A549 (cell line): Measurements from ENCODE around the gene CXCR5.

Source experiments
- CBX2 ChIP-seq: fragments of 200-600 bp; sonication (generic); IDR thresholded peaks from 2 replicates; pipeline ENCODE4 v1.6.1; 2016; ENCODE audit warnings: low read depth, mild to moderate bottlenecking, borderline replicate concordance
- EHF ChIP-seq: fragments of 250-450 bp; sonication (Bioruptor Pico); IDR thresholded peaks from 2 replicates; pipeline ENCODE4 v1.5.0; 2020; ENCODE audit warnings: mild to moderate bottlenecking
- EP300 ChIP-seq, 2 experiments: fragments of >200 bp; sonication (Bioruptor Twin); formaldehyde crosslinking; IDR thresholded peaks; 2 replicates in 1 of 2; 3 replicates in 1 of 2; pipeline ENCODE4 v1.6.1; 2016 to 2017
- HDAC2 ChIP-seq: fragments of 200-600 bp; sonication (generic); IDR thresholded peaks from 2 replicates; pipeline ENCODE4 v1.6.1; 2016
- MAFK ChIP-seq: fragments of 450-650 bp; IDR thresholded peaks from 2 replicates; pipeline ENCODE4 v1.6.1; 2014; ENCODE audit not compliant: partially characterized antibody
- MAZ ChIP-seq: fragments of 150-350 bp; IDR thresholded peaks from 2 replicates; pipeline ENCODE4 v1.6.1; 2014; ENCODE audit warnings: antibody characterized with exemption, low read depth, low read length, borderline replicate concordance
- MYC ChIP-seq: IDR thresholded peaks from 2 replicates; pipeline ENCODE4 v1.6.1; 2012; ENCODE audit warnings: mild to moderate bottlenecking, inconsistent platforms, low read length, improper control_type of control experiment, borderline replicate concordance
- RAD21 ChIP-seq, 2 experiments: fragments of >200 bp in 1 of 2; sonication (Bioruptor Twin) in 1 of 2; formaldehyde crosslinking in 1 of 2; IDR thresholded peaks in 1 of 2; conservative IDR thresholded peaks in 1 of 2; 2 replicates in 1 of 2; 3 replicates in 1 of 2; pipeline ENCODE4 v1.6.1; 2012 to 2018; ENCODE audit warnings: inconsistent platforms in 1 of 2
- SMC3 ChIP-seq: fragments of >200 bp; sonication (Bioruptor Twin); formaldehyde crosslinking; IDR thresholded peaks from 3 replicates; pipeline ENCODE4 v1.6.1; 2018; ENCODE audit warnings: inconsistent platforms
- TF ChIP-seq, protein P1 (sequence below): IDR thresholded peaks from 2 replicates; pipeline ENCODE4 v1.6.1; 2012
- TF ChIP-seq, protein P2 (sequence below): fragments of >200 bp; sonication (Bioruptor Twin); formaldehyde crosslinking; IDR thresholded peaks from 3 replicates; pipeline ENCODE4 v1.5.1; 2016

DNA sequence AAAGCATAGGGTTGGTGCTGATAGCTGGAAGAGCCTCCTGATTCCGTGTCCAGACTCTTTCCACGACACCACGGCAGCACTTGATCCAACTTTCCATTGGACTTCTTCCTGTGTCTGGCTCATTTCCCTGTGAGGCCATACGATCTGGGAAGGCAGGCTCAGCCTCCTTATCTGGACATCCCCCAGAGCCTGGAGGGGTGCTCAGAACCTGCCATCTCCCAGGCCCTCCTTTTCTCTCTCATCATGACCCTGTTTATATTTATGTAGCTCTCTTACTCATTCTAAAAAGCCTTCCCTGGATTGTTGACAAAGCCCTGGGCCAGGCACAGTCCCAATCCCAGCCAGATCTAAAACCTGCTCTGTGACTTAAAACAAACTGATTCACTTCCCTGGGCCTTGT lies 49.8 kb downstream of the CXCR5 start:
- TF ChIP-seq SMC3 (no peak), MAFK (no peak), HDAC2 (no peak), MYC (no peak), RAD21 (conservative IDR thresholded peaks at IDR 0.05 in 1 of 2, IDR thresholded peaks at IDR 0.05 in 1 of 2) (no peak), MAZ (no peak), EP300 (IDR thresholded peaks at IDR 0.05) (no peak), EHF (CRISPR knock-in tag) (no peak), CBX2 (no peak)
- TF ChIP-seq, protein P1, sequence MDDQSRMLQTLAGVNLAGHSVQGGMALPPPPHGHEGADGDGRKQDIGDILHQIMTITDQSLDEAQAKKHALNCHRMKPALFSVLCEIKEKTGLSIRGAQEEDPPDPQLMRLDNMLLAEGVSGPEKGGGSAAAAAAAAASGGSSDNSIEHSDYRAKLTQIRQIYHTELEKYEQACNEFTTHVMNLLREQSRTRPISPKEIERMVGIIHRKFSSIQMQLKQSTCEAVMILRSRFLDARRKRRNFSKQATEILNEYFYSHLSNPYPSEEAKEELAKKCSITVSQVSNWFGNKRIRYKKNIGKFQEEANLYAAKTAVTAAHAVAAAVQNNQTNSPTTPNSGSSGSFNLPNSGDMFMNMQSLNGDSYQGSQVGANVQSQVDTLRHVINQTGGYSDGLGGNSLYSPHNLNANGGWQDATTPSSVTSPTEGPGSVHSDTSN = no peak
- TF ChIP-seq, protein P2, sequence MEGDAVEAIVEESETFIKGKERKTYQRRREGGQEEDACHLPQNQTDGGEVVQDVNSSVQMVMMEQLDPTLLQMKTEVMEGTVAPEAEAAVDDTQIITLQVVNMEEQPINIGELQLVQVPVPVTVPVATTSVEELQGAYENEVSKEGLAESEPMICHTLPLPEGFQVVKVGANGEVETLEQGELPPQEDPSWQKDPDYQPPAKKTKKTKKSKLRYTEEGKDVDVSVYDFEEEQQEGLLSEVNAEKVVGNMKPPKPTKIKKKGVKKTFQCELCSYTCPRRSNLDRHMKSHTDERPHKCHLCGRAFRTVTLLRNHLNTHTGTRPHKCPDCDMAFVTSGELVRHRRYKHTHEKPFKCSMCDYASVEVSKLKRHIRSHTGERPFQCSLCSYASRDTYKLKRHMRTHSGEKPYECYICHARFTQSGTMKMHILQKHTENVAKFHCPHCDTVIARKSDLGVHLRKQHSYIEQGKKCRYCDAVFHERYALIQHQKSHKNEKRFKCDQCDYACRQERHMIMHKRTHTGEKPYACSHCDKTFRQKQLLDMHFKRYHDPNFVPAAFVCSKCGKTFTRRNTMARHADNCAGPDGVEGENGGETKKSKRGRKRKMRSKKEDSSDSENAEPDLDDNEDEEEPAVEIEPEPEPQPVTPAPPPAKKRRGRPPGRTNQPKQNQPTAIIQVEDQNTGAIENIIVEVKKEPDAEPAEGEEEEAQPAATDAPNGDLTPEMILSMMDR = no peak
